ENCODE results near the gene UBD.

The UBD gene

GRCh38 chr6:29577544-29577943 is 18.0 kb upstream of the UBD start:
- Mint-ChIP-seq H3K4me3 (no peak overlapping the region), H3K4me1 (no peaks in the 10 kb centered on the region), H3K9me3 (no peaks in the 10 kb centered on the region), H3K36me3 (no peaks in the 10 kb centered on the region), H3K27ac (no peak overlapping the region), H3K27me3 (peaks cover 30 to 67% of the 10 kb centered on the region in 2 donors)
- no peak for DNase-seq
- ATAC-seq (replicated peaks) = no peak

GRCh38 chr6:29576056-29576455 is 16.5 kb upstream of the UBD start:
- Mint-ChIP-seq H3K36me3 (no peaks in the 10 kb centered on the region), H3K4me1 (no peaks in the 10 kb centered on the region), H3K9me3 (no peaks in the 10 kb centered on the region), H3K27me3 (peaks cover 34 to 63% of the 10 kb centered on the region in 2 donors), H3K4me3 (no peak overlapping the region), H3K27ac (no peak overlapping the region)
- ATAC-seq (replicated peaks) = no peak
- DNase-seq = no peak

- no peak overlapping the region for H3K27ac Mint-ChIP-seq
Observed at GRCh38 chr6:29567991-29568390, 8.5 kb upstream of the UBD start.

GRCh38 chr6:29567541-29567940 is 8.0 kb upstream of the UBD start:
- Mint-ChIP-seq H3K4me3 (no peak overlapping the region), H3K27ac (no peak overlapping the region), H3K36me3 (no peaks in the 10 kb centered on the region), H3K4me1 (peaks cover 8 to 10% of the 10 kb centered on the region in 2 donors), H3K9me3 (peaks cover 0 to 4% of the 10 kb centered on the region in 2 donors), H3K27me3 (peaks cover 6 to 14% of the 10 kb centered on the region in 2 donors)
- ATAC-seq (replicated peaks) = no peak
- DNase-seq = no peak

More at GRCh38 chr6:29567991-29568390, 8.5 kb upstream of the UBD start:
- Mint-ChIP-seq H3K9me3 (peaks cover 0 to 4% of the 10 kb centered on the region in 2 donors), H3K27me3 (peaks cover 4 to 11% of the 10 kb centered on the region in 2 donors), H3K36me3 (no peaks in the 10 kb centered on the region), H3K4me1 (peaks cover 7 to 8% of the 10 kb centered on the region in 2 donors), H3K4me3 (no peak overlapping the region)
- DNase-seq (no peak), ATAC-seq (replicated peaks) (no peak)

GRCh38 chr6:29566856-29567255 is 7.3 kb upstream of the UBD start:
- peaks cover 8 to 10% of the 10 kb centered on the region in 2 donors for H3K4me1 Mint-ChIP-seq
- no peak overlapping the region for H3K4me3 Mint-ChIP-seq
- H3K27ac Mint-ChIP-seq = no peak overlapping the region
- peaks cover 6 to 14% of the 10 kb centered on the region in 2 donors for H3K27me3 Mint-ChIP-seq
- DNase-seq (no peak), ATAC-seq (replicated peaks) (no peak)
- no peaks in the 10 kb centered on the region for H3K36me3 Mint-ChIP-seq
- peaks cover 0 to 4% of the 10 kb centered on the region in 2 donors for H3K9me3 Mint-ChIP-seq

GRCh38 chr6:29564875-29565274 is 5.3 kb upstream of the UBD start:
- Mint-ChIP-seq H3K27ac (no peak overlapping the region), H3K4me3 (no peak overlapping the region), H3K36me3 (no peaks in the 10 kb centered on the region), H3K27me3 (peaks cover 18 to 24% of the 10 kb centered on the region in 2 donors), H3K4me1 (peaks cover 11 to 16% of the 10 kb centered on the region in 2 donors), H3K9me3 (peaks cover 0 to 4% of the 10 kb centered on the region in 2 donors)
- ATAC-seq (replicated peaks) (peak in 1 of 2 donors; percentile 69), DNase-seq (no peak)

- H3K36me3 Mint-ChIP-seq = no peaks in the 10 kb centered on the region
- H3K4me1 Mint-ChIP-seq = peaks cover 11 to 16% of the 10 kb centered on the region in 2 donors
- DNase-seq (no peak), ATAC-seq (replicated peaks) (peak in 1 of 2 donors; percentile 20)
- peaks cover 0 to 4% of the 10 kb centered on the region in 2 donors for H3K9me3 Mint-ChIP-seq
- H3K27me3 Mint-ChIP-seq = peaks cover 26 to 34% of the 10 kb centered on the region in 2 donors
- H3K27ac Mint-ChIP-seq = peak overlapping the region; percentile 61
- H3K4me3 Mint-ChIP-seq = no peak overlapping the region
Observed at GRCh38 chr6:29563435-29563965, 4.0 kb upstream of the UBD start.

GRCh38 chr6:29561606-29562181 is 2.2 kb upstream of the UBD start:
- Mint-ChIP-seq H3K27ac (no peak overlapping the region), H3K9me3 (no peaks in the 10 kb centered on the region), H3K36me3 (no peaks in the 10 kb centered on the region), H3K4me1 (peaks cover 9 to 16% of the 10 kb centered on the region in 2 donors), H3K27me3 (peaks cover 32 to 46% of the 10 kb centered on the region in 2 donors), H3K4me3 (no peak overlapping the region)
- ATAC-seq (replicated peaks) (no peak), DNase-seq (no peak)

GRCh38 chr6:29561091-29561490 is 1.6 kb upstream of the UBD start:
- Mint-ChIP-seq H3K27me3 (peaks cover 38 to 52% of the 10 kb centered on the region in 2 donors), H3K4me1 (peaks cover 9 to 16% of the 10 kb centered on the region in 2 donors), H3K27ac (no peak overlapping the region), H3K9me3 (no peaks in the 10 kb centered on the region), H3K36me3 (no peaks in the 10 kb centered on the region), H3K4me3 (no peak overlapping the region)
- ATAC-seq (replicated peaks) (no peak), DNase-seq (no peak)

- Mint-ChIP-seq H3K4me3 (no peak overlapping the region), H3K27me3 (peaks cover 60 to 76% of the 10 kb centered on the region in 2 donors), H3K27ac (no peak overlapping the region), H3K4me1 (peaks cover 12 to 20% of the 10 kb centered on the region in 2 donors), H3K36me3 (no peaks in the 10 kb centered on the region), H3K9me3 (no peaks in the 10 kb centered on the region)
- no peak for ATAC-seq (replicated peaks)
- no peak for DNase-seq
Observed at GRCh38 chr6:29558439-29559079, 973 bp downstream of the UBD start.

GRCh38 chr6:29557320-29557719 is 2.2 kb downstream of the UBD start:
- Mint-ChIP-seq H3K4me1 (peaks cover 10 to 20% of the 10 kb centered on the region in 2 donors), H3K9me3 (no peaks in the 10 kb centered on the region), H3K27me3 (peaks cover 63 to 79% of the 10 kb centered on the region in 2 donors), H3K4me3 (no peak overlapping the region), H3K27ac (no peak overlapping the region), H3K36me3 (no peaks in the 10 kb centered on the region)
- ATAC-seq (replicated peaks) (no peak), DNase-seq (no peak)

GRCh38 chr6:29554764-29555163 is 4.8 kb downstream of the UBD start:
- Mint-ChIP-seq H3K4me1 (peaks cover 7 to 14% of the 10 kb centered on the region in 2 donors), H3K36me3 (no peaks in the 10 kb centered on the region), H3K27ac (no peak overlapping the region), H3K27me3 (peaks cover 52 to 65% of the 10 kb centered on the region in 2 donors), H3K4me3 (no peak overlapping the region), H3K9me3 (no peaks in the 10 kb centered on the region)
- ATAC-seq (replicated peaks) (no peak), DNase-seq (no peak)

- Mint-ChIP-seq H3K27me3 (peaks cover 55 to 66% of the 10 kb centered on the region in 2 donors), H3K36me3 (no peaks in the 10 kb centered on the region), H3K4me1 (peaks cover 7 to 14% of the 10 kb centered on the region in 2 donors), H3K27ac (peak overlapping the region; percentile 59), H3K9me3 (no peaks in the 10 kb centered on the region), H3K4me3 (peak overlapping the region; percentile 76 to 86)
- DNase-seq = peak; percentile 15
- peak; percentile 70 to 76 for ATAC-seq (replicated peaks)
Observed at GRCh38 chr6:29553268-29554057, 6.1 kb downstream of the UBD start.

GRCh38 chr6:29552512-29553051 is 7.0 kb downstream of the UBD start:
- Mint-ChIP-seq H3K27me3 (peaks cover 56 to 57% of the 10 kb centered on the region in 2 donors), H3K27ac (no peak overlapping the region), H3K36me3 (no peaks in the 10 kb centered on the region), H3K4me1 (peaks cover 7 to 14% of the 10 kb centered on the region in 2 donors), H3K9me3 (no peaks in the 10 kb centered on the region), H3K4me3 (peak overlapping the region; percentile 76 to 86)
- ATAC-seq (replicated peaks) (peak; percentile 86 to 87), DNase-seq (no peak)
